Measurements from ENCODE around the gene TRPV5. TPM values are rescaled to one million over a fixed set of nuclear protein-coding genes. Genes with fewer than 3 reads are reported as not detected.

The TRPV5 gene
- total and polyA plus RNA-seq, 2 of the 4 experiments (the other 2 are of a cell fraction) = not detected

- Histone ChIP-seq H2AK9ac (replicated peaks; ENCODE audit: low read depth, low read length, poor library complexity) (no peak overlapping the region), H3K4me2 (ENCODE audit: low read depth, low read length) (no peak overlapping the region), H4K8ac (ENCODE audit: low read depth in 2 of 2, low read length in 2 of 2) (no peak overlapping the region), H3K23ac (ENCODE audit: low read depth, low read length) (no peak overlapping the region), H3K4me1 (ENCODE audit: control insufficient read depth, insufficient read depth, low read length) (no peaks in the 10 kb centered on the region), H3K9ac (ENCODE audit: low read depth, low read length) (no peak overlapping the region), H2BK20ac (ENCODE audit: low read depth, low read length) (no peak overlapping the region), H3K27me3 (ENCODE audit: control insufficient read depth, insufficient read depth, low read length) (no peaks in the 10 kb centered on the region), H3K4me3 (ENCODE audit: insufficient read depth, low read depth, low read length) (no peak overlapping the region), H3K18ac (ENCODE audit: low read depth, low read length) (no peak overlapping the region), H3K27ac (ENCODE audit: insufficient read depth, low read length) (no peak overlapping the region), H3K9me3 (ENCODE audit: control insufficient read depth, insufficient read depth, low read length) (peaks cover 11% of the 10 kb centered on the region; the same call in 1 of the 2 replicates), H3K4ac (ENCODE audit: low read depth, low read length) (no peak overlapping the region), H3K56ac (ENCODE audit: extremely low read depth, insufficient read depth, low read length) (no peak overlapping the region), H2AFZ (replicated peaks; ENCODE audit: low read length, poor library complexity) (no peak overlapping the region), H4K5ac (ENCODE audit: low read depth, low read length) (no peak overlapping the region), H2BK15ac (ENCODE audit: low read depth, low read length) (no peak overlapping the region), H3K36me3 (ENCODE audit: control insufficient read depth, insufficient read depth, low read length) (no peaks in the 10 kb centered on the region), H4K91ac (ENCODE audit: insufficient read depth, low read depth, low read length) (no peak overlapping the region), H2BK5ac (ENCODE audit: low read depth, low read length, poor library complexity, severe bottlenecking) (no peak overlapping the region), H2BK120ac (ENCODE audit: low read depth, low read length) (no peak overlapping the region), H2AK5ac (ENCODE audit: low read depth, low read length) (no peak overlapping the region), H3K14ac (replicated peaks; ENCODE audit: low read depth, low read length) (no peak overlapping the region), H3K79me1 (ENCODE audit: low read depth in 1 of 2, low read length in 2 of 2) (no peaks in the 10 kb centered on the region), H4K20me1 (ENCODE audit: insufficient read depth, low read length) (no peaks in the 10 kb centered on the region), H3K9me1 (ENCODE audit: insufficient read depth, low read length) (no peaks in the 10 kb centered on the region)
- no peak for ATAC-seq (ENCODE audit: low read depth)
- ChIA-PET POLR2A (ENCODE audit: unreplicated experiment) (no interaction called here), CTCF (no interaction called here)
- TF ChIP-seq MAFK (IDR thresholded peaks at IDR 0.05; ENCODE audit: low read depth, low read length) = no peak
- no peak for TF ChIP-seq SMC3 (IDR thresholded peaks at IDR 0.05; ENCODE audit: low read depth, low read length)
- no CpG with 5 or more reads among the region's 12 CpGs for whole genome bisulfite sequencing, 2 experiments (ENCODE audit: extremely low coverage in 2 of 2, insufficient read length in 1 of 2)
- dilution Hi-C loops (cut with HindIII; ENCODE audit: low sequenced_read_pairs, unreplicated experiment) = no loop called here
- in situ Hi-C loops (cut with MboI; ENCODE audit: low sequenced_read_pairs) = no loop called here
- intact Hi-C loops (cut with micrococcal nuclease) = no loop called here
- no peak for DNase-seq
- BruUV-seq (replicated peaks) = no TSS peak
Observed at GRCh38 chr7:142935941-142936565, 2.5 kb upstream of the TRPV5 start.
